HG02970 (cell line): ENCODE measurements around the gene ATP4B.

Experiments used
- ATAC-seq: cut with Tn5 transposase; IDR thresholded peaks from one replicate; pipeline ENCODE4 v1.9.1; 2021; ENCODE audit warnings: mild to moderate bottlenecking, moderate library complexity, moderate number of reproducible peaks; ENCODE audit not compliant: unreplicated experiment, low FRiP score

Gene ATP4B

DNA sequence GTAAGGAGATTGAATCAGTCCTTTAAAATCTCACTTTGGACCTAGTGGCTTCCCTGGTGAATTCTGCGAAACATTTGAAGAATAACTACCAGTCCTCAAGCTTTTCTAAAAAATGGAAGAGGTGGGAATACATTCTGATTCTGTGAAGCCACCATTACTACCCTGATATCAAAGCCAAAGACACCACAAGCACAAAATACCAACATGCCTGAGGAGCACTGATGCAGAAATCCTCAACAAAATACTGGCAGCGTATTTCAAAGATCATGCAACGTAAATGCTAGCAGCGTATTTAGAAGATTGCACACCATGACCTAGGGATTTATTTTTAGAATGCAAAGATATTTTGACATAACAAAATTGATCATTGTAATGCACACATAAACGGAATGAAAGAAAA is 14.4 kb downstream of the ATP4B start:
- no peak for ATAC-seq

DNA sequence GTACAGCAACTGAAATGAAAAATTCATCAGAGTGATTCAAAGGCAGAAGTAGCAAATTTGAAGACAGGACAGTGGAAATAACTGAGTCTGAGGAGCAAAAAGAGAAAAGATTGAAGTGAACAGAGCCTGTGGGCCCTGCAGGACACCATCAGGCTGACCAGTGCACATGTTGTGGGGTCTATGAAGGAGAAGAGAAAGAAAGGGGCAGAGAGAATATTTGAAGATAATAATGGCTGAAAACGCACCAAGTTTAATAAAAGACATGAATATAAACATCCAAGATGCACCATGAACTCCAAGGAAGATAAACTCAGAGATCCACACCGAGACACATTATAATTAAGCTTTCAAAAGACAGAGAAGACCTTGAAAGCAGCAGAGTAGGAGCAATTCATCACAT is 15.4 kb downstream of the ATP4B start:
- ATAC-seq, result no peak

DNA sequence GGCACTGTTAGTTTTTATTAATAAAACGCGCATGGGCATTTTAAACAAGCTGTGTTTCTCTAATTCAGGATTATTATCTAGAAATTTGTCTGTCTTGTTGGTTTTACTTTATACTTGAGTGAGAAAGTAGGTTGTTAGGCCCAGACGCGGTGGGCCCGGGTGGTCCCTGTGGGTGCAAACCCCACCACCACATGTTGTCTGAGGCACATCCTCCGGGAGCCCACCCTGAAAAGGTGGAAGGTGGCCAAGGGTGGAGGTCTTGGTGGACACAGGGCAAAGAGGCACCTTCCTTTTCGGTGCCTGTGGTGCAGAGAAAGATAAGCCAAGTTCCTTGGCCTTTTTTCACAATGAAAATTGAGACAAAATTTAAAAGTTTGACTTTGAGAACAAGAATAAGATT is 16.6 kb downstream of the ATP4B start:
- no peak for ATAC-seq

DNA sequence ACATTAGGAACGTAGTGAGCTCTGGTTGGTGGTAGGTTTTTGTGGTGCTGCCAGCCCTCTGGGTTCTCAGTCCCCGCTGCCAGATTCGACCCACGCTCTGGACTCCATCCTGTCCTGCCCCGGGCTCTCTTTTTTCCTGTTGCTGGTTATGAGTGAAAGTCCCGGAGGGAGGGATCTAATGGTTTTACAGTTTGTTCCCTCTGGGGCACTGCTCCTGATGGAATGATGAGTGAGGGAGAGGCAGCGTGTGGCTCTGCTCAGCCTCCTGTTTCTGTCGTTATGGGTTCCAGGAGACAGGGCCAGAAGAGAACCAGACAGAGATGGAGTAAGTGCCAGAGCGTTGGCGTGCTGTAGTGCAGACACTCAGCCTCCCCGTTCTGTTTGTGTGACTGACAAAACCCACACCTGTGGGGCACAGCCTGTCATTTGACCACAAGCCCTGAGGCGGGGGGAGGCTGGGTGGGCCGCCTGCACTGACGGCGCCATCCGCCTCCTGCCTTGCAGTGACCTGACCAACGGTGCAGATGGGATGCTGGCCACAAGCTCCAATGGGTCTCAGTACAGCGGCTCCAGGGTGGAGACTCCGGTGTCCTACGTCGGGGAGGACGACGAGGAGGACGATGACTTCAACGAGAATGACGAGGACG is 18.3 kb downstream of the ATP4B start:
- ATAC-seq, result no peak

DNA sequence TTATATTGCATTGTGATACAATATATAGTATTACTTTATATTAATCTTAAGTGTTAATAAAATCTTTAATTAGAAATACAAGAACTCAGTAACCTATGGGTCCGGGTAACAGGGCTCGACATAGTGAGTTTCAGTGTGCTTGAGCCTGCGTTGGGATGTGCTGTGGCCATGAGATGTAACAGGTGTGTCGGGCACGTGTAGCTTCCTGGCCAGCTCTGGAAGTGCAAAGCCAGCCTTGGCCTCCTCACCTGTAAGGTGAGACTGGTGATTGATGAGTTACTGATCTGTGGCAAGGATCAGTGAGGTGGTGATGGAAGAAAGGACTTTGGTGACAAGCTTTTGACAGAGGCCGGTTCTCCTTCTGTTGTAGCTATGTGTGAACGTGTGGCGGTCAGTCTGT is 19.2 kb downstream of the ATP4B start:
- no peak for ATAC-seq

DNA sequence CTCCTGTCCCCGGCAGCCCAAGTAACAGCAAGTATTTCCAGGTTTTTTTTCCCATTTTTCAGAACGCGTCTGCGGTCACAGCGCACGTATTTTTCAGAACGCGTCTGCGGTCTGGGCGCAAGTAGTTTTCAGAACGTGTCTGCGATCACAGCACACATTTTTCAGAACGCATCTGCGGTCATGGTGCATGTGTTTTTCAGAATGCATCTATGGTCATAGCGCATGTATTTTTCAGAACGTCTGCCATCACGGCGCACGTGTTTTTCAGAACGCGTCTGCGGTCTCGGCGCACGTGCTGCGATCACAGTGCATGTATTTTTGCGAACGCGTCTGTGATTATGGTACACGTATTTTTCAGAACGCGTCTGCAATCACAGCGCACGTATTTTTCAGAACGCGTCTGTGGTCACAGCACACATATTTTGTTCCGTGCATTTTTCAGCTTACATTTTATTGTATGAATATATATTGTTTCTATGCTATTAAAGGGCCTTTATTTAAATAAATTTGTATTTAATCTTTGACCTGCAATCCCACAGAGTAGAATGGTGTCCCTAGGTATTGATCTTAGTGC is 19.7 kb downstream of the ATP4B start:
- no peak for ATAC-seq

DNA sequence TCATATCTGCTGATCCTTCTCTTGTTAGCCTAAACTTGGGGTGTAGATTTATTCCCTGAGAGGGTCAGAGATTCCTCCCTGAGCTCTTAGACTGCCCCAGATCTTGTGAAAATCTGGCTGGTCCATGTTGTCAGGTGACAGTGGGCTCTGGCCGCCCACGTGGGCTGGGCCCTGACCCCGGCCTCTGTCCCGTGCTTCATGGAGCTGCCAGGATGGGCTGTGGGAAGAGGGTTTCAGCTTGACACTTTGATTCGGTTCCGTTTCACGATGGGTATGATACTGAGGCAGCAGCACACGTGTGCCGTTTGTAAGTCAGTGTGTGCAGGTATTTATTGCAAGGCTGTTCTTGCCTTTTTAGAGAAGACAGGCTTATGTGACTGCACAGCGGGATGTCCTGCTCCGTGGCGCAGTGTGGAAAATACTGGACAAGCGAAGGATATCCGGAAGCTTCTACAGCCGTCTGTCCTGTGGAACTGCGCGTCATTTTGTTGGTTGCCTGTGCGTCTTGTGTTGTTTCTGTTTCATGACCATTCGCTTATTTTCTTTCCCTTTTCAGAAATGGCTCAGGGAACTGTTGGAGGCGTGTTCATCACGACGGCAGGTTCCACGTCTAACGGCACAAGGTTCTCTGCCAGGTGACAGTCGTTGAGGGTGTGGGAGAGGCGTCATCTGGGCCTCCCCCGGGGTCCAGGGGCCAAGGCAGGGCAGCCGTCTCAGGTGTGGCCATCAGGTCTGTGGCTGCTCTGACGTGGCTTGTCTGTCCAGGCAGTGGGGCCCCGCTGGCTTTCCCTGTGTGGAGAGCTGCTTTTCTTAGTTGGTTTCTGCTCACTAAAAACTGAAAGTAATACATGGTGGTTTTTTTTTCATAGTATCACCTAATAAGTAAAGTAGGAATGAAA is 20.5 kb downstream of the ATP4B start:
- ATAC-seq, result no peak

DNA sequence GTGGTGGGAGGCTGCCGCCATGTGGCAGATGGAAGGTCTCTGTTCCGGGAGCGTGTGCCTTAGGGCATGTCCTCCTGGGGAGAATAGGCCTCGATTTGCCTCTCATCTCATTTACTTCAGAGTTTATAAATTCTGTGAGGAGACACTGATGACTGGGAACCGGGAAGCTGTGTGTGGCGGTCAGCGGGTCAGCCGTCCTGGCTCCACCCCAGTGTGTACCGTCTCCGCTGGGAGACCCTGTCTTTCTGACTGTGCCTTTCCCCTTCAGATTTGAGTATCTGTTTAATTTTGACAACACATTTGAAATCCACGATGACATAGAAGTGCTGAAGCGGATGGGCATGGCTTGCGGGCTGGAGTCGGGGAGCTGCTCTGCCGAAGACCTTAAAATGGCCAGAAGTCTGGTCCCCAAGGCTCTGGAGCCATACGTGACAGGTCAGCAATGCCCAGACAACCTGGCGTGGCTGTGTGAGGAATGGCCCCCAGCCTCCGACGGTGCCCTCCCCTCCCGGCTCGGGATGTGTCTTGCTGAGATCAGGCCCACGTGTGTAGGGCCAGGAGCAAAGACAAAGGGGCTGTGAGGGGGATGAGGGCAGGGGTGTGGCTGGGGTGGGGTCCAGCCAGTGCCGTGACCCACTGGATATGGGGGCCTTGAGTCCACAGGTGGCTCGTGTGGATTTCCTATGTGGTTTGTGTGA is 21.6 kb downstream of the ATP4B start:
- no peak for ATAC-seq

DNA sequence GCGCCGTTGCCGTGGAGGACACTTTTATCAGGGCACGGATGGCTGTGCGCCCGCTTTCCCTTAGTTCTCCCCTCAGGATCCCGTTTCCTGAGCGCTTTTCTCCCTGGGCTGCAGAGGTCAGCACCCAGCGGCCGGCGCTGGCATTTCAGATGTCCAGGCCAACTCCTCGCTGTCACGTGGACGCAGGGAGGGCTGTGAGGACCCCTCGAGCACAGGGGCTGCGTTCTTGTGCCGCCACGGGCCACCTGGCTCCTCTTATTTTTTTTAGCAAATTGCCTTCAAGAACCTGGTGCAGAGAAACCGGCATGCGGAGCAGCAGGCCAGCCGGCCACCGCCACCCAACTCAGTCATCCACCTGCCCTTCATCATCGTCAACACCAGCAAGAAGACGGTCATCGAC is 22.3 kb downstream of the ATP4B start:
- no peak for ATAC-seq

DNA sequence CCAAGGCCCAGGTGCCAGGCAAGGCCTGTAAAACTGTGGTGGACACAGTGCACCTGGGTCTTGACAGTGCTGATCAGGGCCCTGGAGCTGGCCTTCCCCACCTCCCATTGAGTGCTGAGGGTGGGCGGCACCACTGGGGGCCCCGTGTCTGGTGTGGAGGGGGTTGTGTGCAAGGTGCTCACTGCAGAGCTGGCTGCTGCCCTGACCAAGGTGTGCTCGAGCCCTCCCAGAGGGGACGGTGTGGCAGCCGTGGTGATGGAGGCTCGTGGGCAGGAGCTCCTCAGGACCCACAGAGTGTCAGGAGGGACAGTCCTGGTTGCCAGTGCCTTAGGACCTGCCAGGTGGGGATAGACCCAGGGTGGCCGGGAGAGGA is 23.0 kb downstream of the ATP4B start:
- ATAC-seq, result no peak

DNA sequence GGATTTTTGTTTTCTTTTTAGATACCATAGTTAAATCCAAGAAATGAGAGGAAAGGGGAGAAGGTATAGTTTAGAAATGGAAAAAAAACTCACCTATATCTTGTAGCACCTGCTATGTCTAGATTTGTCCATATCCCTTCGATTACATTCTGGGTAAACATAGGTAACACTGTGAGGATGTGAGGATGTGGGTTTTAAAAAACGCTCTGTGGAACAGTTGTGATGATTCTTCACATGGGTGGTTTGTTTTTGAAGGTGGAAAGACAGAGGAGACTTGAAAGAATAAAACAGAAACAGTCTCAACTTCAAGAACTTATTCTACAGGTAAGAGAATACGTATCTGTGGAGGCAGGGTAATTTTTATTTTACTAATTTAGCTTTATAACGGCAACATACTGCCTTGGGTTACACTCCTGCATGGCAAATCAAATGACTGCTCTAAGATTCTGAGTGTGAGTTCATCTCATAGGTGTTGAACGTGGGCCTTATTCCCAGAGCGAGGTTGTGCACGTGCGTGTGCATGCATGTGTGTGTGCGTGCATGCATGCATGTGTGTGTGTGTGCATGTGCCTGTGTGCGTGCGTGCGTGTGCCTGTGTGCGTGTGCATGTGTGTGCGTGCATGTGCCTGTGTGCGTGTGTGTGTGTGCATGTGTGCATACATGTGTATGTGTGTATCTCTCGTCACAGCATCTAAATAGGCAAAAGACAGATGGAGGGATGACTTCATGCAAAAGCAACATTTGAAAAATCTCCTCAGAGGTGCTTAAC is 23.5 kb downstream of the ATP4B start:
- ATAC-seq, result no peak

DNA sequence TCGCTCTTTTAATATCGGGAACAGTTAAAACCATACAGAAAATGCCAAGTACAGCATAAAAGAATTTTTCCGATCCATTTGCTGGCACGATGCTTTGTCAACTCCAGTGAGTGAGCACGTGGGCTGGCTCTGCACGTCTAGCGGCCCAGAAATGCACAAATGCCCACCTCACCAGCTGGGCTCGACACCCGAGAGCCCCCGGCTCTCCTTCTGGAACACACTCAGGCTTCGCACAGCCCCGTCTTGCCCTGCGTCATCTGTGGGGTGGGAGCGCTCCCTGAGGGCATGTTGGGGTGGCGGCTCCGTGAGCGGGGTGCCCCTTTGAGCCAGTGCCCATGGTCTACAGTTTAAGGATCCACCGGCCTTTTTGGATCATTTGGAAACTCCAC is 24.5 kb downstream of the ATP4B start:
- ATAC-seq, result no peak

DNA sequence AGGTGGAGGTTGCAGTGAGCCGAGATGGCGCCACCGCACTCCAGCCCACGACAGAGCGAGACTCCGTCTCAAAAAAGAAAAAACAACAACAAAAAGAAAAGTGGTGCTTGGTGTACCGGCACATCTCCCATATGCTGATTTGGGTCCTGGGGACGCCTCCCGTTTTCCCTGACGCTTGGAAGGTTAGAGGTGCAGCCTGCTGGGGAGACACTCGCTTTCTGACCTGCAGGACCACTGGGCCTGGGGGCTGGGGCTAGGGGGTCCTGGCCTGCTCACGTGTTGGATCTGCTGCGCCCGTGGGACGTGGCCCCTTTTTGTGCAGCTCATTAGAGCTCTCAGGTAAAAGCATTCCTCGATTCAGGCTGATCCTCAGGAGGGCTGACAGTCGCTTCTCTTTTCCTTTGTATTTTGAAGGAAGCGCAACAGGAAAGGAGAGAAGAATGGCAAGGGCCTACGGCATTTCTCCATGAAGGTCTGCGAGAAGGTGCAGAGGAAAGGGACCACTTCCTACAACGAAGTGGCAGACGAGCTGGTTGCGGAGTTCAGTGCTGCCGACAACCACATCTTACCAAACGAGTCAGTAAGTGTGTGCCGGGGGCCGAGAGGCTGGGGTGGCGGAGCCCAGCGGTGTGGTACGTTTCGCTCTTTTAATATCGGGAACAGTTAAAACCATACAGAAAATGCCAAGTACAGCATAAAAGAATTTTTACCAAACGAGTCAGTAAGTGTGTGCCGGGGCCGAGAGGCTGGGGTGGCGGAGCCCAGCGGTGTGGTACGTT is 25.1 kb downstream of the ATP4B start:
- no peak for ATAC-seq

DNA sequence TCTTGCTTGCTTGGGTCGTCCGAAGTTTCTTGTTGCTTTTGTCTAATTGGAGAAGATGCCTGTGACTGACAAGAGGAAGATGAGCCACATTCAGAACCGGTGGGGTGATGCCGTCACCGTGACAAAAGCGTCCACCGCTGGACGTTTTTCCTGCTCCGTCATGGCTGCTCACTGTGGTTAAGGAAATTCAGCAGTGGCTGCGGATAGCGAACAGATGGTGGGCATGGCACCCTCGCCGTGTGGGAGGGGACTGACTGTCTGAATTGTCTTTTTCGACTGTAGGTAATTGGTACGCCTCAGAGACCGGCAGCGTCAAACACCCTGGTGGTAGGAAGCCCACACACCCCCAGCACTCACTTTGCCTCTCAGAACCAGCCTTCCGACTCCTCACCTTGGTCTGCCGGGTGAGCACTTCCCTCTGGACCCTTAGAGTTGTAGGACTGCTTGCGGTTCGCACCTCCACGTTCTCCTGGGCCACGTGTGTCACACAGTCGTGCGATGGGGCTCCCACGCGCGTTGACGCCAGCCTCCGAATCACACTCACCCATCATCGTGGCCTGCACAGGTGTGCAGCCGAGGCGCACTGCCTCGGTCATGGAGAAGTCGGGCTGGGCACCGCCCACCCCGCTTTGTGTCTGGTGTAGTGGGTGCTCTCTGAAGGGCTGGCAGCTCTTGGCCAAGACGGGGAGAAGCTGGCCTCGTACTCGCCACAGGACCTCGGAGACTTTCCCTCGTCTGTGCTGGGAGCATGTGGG is 26.5 kb downstream of the ATP4B start:
- no peak for ATAC-seq

DNA sequence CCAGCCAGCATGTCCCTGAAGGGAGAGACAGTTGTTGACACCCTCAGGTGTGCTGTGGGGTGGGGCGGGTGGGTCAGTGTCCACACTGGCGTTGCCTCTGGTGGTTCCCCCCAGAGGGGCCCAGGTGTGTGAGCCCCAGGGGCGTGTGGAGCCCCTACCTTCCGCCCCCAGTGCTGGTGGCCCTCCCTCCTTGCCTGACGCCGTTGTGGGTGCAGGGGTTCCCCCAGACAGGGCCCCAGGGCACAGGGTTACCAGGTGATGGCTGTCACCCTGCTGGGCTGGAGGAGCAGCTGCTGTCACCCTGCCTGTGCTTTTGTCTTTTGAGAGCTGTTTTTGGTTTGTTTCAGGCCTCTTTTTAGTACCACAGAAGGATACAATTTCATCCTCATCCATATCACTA is 27.2 kb downstream of the ATP4B start:
- ATAC-seq, result no peak

DNA sequence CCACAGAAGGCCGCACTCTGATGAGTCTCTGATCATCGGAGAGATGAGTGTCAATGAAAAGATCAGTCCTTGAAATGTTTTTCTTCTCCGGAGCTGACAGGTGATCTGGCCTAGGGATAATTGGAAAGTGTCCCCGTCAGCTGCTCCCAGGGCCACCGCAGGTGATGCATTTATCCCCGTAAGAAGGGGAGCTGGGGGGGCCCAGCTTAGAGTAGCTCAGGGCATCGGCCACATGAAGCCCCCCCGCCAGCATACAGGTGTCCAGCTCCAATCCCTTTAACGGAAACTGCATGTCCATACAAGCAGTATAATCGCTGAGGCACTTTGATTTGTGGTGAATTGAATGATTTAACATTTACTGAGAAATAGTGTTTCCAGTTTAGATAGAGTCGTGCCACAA is 27.7 kb downstream of the ATP4B start:
- no peak for ATAC-seq

DNA sequence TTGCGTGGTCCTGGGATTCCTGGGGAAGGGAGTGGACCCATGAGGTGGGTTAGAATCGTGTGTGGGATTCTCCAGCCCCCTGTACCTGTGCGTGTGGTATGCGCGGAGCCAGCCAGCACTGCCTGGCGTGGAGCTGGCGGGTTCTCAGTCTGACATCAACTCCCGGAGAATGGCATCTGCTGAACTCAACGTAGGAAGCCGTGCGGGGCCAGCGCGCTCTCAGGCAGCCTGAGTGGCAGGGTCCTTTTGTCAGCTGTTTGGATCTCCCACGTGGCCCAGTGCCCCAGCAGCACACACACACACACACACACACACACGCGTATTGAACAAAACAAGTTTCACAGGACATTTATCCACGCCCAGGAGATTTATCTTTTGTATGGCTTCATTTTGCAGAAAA is 28.1 kb downstream of the ATP4B start:
- no peak for ATAC-seq

DNA sequence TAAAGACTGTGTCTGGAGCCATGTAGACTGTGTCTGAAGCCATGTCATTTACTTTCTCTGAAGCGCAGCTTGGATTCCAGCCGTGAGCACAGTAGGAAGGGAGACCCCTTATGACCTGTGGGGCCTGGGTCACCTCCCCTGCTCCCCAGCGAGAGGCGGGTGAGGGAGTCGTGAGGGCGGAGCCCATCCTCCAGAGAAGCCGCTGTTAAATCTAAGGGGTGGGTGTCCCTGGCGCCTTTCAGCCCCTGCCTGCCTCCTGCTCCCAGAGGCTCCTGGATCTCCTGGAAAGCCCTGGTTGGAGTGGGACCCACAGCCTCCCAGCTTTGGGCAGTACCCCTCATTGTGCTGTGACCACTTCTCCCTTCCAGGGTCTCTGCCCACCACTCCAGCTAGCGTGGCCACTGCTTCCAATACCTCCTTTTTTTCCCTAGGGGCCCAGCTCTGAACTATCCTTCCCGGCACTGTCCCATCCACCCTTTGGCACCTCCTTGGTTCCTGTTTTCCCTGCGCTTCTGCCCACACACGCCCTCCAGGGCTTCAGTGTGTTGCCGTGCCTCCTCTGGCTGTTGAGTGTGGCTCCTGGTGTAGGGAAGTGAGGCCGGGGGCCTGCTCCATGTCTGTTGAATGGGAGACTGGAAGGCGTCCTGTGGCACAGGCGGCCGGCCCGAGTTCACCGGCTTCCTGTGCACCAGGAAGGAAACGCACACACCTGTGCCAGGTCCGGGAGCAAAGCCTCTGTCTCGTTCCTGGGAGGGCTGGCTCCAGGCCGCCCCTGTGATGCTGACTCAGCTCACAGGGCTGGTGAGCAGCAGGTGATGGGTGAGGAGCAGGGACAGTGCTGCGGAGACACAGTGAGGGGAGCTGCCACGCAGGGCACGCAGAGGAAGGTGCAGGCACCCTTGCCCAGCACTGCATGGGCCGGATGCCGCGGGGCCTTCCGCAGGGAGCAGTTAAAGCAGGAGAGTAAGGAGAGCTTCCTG is 29.4 kb downstream of the ATP4B start:
- no peak for ATAC-seq
